Hindlimb muscle (tissue), 1 donor: ENCODE measurements around the gene ARID5B. TPM values are rescaled to one million over a fixed set of nuclear protein-coding genes. Genes with fewer than 3 reads are reported as not detected.
A peak's percentile ranks its signal among the peaks of the same experiment; 100 is the strongest.

Experiments used
- DNase-seq: peaks from one replicate; pipeline ENCODE4 v3.0.0-alpha.2; 2013
- polyA plus RNA-seq: library from polyadenylated mRNA; unstranded; fragments of 120-200 nt; gene quantifications from one replicate; pipeline ENCODE4 v1.2.1, GENCODE V29; 2013; ENCODE audit not compliant: insufficient read length

The ARID5B gene
- polyA plus RNA-seq, 1 donor, result 21.1 TPM

DNA sequence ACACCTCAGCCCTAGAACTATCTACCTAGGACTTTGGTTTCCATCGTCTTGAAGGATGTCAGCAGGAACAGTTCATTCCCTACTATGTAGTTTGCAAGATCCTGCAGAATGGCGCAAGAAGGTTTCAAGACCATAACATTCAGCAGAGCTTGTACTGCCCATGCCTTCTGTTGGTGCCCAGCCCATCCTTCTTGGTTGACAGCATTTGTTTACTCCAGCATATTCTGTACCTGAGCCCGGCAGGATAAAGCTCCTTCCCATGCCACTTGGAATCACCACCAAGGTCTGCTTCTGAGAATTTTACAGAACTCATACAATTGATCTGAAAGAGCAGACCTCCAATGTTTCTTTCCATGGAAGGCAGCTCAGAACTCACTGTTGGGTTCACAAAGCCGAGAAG is 150.8 kb downstream of the ARID5B start:
- DNase-seq, result no peak

DNA sequence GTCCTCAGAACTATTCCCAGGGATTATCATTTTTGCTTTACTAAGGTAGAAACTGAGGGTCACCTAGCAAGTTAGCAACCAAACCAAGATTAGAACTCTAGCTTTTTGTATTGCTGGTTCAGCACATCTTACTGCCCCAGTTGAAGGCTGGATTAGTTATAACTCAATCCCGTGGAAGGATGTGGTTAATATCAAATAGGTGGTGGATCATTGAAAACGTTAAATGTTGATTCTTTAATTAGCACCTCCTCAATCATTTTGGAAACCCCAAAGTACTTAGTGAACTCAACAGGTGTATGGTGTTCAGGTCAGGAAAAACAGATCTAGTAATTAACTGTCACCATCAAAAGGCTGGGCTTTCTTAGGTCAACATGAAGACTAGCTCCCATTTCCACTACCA is 152.4 kb downstream of the ARID5B start:
- no peak for DNase-seq

DNA sequence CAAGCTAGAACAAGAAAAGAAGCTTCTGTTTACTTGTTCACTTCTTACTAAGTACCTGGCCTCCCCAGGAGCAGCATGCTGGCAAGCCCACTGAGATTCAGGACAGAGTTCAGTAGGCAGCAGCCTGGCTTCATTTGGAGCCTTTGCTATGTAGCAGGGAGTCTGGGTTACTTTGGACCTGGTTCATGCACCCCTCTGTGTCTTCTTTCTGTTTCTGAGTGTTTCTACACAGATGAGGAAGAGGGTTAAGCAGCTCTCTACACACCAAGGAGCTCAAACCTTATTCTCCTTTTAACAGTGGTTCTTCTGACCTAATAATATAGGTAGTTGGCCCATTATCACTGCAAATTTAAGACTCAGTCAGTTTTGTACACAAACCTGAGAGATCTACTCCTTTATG is 152.9 kb downstream of the ARID5B start:
- DNase-seq, result no peak

DNA sequence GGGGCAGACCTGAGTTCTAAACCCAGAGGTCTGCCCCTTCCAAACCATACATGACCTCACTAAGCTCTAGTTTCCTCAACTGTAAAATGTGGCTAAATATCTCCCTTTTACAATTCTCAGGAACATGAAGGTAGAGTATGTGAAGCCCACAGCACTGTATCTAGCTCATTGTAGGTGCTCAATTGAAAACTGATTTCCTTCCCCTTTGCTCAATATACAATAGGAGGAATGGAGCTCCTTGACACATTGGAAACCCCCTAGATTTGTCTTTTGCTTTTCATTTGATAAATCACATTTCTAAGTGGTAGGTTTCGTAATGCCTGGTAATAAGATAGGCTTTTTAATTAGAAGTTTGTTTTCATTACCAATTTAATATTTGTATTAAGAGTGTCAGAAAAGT is 153.3 kb downstream of the ARID5B start:
- no peak for DNase-seq

DNA sequence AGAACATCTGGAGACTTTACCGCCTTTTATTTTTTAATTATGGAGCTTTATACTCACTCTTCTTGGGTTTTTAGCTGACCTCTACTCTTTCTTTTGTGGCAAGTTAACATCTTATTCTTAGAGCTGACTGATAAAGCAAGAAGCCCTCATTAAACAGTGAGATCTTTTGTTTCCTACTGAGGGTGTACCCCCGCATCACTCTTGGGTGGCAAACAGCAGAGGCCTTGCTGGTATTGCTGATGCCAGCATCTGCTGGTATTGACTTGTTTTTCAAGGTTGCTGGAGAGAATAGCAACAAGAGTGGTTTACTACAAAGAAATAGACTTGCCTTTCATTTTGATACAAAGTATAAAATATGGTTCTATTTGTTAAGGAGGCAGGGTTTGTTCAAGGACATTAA is 154.7 kb downstream of the ARID5B start:
- DNase-seq, result no peak

DNA sequence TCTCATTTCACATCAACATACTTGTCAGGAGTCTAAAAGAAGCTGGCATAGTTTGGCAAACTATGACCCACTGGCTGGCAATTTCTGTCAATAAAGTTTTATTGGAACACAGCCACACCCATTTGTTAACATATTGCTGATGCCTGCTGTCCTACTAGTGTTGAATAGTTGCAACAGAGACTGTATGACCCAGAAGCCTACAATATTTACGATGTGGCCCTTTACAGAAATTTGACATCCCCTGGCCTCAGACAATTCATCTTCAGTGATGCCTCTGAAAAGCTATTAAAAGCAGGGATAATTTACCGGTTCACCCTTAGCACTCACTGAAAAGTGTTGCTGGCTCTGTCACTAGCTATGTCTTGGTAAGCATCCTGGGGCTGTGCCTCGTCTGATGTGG is 155.2 kb downstream of the ARID5B start:
- no peak for DNase-seq

DNA sequence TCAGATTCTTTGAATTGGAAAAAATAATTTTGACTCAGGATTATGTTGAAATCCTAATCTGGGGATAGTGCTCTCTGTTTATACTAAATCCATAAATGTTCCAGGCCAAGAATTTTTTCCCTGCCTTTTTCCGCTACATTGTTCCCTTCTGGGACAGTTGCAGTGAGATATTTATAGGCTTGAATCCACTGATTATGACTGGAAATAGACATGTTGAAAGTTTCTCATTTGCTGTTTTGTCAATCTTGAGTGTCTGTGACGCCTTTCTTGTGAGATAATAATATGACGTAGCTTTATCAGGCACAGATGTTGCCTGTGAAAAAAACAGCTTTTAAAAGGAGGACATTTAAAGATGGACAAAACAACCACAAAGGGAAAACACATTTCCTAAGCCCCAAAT is 155.9 kb downstream of the ARID5B start:
- DNase-seq, result peak; percentile 73

DNA sequence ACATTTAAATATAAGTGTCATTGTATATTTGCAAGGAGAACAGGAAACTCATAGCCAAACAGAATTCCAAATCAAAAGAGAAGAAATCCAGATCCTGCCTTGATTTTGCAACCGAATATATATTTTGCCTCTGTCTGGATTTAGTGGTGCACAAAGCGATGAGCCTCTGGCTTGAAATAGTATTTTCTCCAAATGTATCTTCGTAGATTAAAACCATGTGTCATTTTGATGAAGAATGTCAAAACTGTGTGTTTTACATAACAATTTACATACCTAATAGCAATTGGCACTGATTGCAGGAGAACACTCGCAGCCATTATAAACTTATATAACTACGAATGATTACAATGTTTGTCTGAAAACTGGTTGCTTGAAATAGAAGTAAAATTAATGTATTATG is 156.4 kb downstream of the ARID5B start:
- no peak for DNase-seq

DNA sequence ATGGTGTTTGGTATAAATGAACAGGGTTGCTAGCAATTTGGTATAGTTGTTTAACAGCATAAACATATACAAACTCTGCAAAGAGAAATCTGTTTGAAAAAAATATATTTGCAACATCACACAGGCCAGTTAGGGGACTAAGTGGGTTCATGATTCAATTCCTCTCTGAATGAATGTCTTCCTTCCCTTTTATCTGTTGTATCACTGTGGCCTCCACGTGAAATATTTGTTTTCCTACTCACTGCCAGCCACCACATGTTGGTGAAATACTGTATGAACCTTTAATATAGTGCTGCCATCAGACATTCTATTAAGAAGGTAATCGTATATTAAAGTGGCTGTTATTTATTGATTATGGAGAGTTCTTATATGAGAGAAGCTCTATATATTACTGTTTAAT is 157.0 kb downstream of the ARID5B start:
- DNase-seq, result no peak

DNA sequence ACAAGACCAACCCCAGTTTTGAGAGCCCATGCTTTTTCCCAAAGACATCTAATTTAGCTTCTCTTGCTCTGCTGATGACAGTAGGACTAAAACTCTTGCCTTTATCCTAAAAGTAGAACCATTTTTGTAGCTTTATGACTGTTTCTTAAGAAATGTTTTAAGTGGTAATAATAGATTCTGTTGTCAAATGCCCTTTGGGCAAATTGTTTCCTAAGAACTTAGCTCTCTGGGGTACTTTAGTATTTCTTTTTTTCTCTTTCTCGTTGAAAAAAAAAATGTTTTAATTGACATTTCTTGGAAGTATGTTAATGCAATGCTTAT is 157.4 kb downstream of the ARID5B start:
- DNase-seq, result no peak

DNA sequence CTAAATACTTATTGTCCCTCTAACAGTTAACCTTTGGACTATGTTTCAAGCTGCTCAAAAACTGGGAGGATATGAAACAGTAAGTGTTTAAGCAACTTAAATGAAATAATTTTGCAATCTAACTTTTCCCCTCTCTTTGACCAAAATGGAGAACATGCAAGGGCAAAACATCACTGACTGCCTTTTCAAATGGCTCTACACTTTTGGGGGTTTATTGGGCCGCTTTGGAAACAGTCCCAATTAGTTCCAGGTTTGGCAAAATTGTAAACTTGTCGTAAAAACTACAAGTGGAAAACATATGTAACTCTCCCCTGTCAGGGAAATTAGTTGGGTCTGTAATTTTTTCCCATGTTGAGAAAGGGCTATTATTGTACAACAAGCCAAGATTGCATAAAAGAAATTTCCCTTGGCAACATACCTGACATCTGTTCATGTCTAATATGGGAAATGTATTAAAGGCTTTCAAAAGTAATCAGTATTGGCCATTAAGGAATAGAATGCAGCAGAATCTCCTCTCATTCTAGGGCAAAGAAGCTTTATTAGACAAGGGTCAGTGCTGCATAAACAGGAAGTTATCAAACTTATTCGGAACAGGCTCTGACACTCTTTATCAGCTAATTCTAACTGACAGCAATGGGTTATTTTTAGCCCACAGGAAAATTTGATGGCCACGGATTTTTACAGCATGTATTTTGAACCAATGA is 157.9 kb downstream of the ARID5B start:
- DNase-seq, result peak; percentile 68

DNA sequence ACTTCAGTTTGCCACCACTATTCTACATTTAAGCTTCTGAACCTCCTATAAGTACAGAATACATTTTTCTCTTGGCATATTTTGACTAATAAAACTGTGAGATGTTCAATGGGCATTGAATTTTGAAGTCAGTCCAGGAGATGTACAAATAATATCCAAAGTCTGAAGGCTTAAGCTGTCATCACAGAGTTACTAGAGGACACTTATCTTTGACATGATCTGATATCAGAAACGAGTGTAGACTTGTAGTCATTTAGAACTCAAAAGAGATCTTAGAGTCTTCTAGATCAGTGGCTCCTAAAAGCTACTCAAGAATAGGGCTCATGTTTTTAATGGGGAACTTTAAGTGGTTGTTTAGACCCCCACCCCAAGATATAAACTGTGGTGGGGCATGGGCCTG is 160.5 kb downstream of the ARID5B start:
- DNase-seq, result no peak

DNA sequence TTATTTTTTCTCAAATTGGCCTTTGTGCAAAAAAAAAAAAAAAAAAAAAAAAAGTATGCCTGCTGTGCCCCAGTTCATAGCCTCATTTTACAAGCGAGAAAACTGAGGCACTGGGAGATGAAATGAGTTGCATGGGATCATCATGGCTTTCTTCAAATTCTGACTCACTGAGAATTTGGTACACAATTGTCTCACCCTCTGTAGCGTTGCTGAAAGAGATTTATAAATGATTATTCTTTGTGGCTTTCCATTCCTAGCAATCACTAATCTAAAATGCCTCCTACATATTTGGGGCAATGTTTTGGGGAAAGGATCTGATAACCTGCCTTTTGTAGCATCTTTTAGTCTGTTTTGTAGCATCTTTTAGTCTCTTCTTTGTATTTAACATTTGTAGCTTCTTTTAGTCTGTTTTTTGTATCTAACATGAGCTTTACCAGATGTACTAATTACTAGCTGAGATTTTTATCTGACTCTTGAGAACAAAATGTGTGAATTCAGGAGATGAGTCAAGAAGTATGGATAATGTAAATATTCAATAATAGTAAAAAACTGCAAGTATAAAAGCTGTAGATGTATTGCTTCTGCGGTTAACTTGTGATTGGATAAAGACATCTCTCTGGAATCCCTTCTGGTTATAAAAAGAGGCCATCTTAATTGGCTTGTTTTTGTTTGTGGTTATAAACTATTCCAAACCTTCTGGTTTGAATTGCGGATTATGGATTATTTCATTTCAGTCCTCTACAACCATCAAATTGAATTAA is 161.4 kb downstream of the ARID5B start:
- no peak for DNase-seq

DNA sequence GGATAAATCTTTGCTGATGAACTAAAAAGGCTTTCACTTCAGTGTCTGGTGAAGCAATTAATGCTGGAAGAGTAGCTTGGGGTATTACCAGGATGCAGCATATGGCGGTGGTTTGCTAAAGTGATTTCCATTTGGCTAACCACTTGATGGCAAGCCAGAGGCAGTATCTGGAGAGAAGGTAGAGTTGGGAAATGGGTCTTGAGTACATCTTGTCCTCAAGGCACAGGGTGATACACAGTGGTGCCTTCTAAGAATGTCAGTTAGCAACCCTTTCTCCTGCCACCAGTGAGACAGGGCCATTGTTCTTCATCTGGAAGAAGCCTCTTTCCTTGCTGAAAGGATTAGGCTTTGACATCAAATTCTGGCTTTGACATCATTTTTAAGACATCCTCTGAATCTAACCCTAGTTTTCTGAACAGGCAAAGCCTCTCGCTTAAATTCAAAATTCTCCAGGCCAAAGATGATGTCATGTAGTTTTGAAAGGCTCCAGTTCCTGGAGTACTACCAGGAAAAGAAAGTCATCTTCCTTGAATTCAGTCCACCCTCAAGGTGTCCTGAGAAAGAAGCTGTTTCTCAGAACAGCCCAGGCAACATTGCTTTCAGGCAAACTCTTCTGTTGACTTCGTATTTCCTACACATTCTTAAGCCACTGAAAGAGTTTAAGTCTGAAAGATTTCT is 162.4 kb downstream of the ARID5B start:
- peak; percentile 74 for DNase-seq

DNA sequence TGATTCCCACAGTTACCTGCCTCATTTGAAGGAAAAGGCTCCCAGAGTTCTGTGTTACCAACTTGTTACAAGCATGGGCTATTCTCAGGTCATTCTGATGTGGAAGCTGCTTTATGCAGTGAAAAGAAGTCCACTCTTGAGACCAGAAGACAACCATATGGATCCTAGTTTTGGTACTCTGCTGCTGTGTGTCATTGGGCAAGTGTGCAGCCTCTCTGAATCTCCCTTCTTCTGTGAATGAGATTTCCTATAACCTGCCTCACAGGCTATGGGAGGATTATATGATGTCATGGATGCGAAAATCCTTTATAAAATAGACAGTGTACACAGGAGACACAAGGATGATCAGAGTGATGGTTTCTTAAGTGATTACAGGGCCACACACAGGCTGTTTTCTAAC is 166.1 kb downstream of the ARID5B start:
- no peak for DNase-seq

DNA sequence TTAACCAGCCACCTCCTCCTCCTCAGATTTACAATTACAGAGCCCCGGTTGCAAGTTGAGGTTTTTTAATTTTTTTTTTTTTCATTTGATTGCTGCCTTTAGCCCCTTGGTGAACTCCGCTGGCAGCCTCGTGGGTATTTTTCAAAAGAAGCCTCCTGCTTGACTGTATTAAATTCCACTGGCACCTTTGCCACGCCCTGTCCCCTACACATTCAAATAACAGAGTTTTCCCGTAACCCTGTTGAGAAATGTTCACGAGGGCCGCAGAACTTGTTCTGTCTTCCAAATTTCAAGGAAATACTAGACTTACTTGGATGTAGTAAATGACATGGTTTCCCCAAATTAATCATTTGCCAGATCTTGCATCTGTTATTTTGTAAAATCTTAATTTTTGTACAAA is 167.0 kb downstream of the ARID5B start:
- no peak for DNase-seq

DNA sequence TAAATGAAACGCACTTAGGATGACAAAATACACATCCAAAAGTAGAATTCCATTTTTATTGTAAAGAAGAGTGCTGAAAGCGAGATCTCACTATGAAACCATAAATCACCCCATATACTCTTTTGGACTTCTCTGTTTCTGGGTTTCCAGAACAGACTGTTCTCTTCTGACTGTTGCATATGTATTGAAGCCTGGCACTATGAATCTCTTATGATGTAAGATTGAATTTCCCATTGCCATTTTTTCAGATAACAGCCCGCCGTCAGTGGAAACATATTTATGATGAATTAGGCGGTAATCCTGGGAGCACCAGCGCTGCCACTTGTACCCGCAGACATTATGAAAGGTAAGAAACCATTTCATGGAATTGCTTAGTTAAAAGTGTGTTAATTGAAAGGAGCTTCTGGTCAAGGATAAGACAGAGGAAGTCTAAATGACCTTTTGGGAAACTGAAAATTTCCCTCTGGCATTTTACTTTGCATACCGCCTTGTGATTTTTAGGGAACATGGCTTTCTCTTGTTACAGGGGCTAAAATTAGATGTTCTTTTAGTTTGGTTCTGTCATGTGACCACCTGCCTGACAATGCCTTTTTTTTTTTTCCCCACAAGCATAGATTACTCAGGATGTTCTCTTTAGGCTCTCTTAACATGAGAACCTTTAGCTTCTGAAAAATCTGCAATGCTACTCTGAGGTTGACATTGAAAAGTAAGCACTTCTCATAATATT is 168.1 kb downstream of the ARID5B start:
- DNase-seq, result no peak

DNA sequence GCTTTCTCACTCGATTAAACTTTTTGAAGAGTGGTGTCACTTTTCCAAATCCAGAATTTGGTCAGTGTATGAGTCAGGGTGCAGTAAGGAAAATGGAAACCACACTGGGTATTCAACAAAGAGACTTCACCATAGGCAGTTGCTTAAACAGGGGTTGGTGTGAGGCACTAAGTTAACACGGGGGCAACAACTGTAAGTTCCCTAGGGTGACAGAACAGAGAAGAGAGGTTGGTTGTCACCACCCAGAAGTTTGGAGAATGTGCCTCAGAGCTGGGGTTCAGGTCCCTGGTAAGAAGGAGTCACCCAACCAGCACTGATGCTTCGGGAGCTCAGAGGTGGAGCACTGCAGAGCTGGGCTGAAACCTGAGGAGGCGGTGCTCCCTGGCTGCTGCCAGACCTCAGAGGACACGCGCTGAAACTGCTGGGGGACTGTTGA is 170.4 kb downstream of the ARID5B start:
- no peak for DNase-seq

DNA sequence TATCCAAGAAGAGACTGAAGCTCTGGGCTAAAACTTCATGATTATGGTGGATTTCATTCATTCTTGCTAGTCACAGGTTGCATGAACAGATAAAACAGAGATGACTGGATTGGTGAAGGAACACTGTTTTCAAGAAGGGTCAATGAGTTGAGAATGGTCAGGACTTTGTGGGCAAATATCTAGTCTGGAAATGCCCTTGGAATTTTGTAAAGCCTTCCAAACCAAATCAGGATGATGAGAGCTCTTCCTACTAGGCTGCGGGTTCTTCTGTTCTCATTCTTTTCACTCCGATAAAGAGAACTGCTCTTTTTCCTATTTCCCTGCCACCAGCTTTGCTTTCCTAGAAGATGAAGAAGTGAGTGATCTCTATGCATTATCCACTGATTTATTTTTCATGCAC is 171.4 kb downstream of the ARID5B start:
- DNase-seq, result no peak

DNA sequence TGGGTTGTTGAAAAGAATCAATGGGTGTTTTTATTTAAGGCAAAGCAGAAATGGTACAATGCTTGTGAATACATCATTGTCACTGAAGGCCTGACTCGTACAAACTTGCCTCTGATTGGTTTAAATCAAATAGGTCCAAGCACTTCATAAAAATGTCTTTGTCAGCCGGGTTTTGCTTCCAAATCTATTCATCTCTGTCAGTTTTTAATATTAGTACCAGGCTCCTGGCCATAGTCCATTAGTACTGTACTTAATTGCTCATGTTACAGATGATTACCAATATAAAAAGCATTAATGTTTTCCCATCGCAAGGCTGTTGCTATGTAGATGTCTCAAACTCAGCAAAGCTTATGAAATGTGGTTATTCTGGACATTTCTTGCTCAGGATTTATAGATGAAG is 171.9 kb downstream of the ARID5B start:
- DNase-seq, result no peak

DNA sequence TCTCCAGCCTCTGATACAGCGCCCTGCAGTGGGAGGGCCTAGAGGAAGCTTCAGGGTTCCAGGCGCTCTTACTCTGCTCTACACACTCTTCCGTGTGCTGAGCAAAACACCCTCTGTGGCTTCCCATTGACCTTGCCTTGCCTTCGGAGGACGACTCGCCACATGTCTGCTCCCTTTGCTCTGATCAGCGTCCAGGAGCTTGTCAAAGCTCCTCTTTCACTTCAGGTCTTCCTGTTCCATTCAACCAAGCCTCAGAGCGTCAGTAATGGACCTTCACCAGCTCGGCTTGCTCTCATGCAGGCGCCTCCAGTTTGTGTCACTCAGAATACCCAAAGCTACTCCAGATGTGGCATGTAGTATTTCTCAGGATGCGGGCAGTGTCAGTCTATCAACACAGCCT is 173.9 kb downstream of the ARID5B start:
- DNase-seq, result no peak

DNA sequence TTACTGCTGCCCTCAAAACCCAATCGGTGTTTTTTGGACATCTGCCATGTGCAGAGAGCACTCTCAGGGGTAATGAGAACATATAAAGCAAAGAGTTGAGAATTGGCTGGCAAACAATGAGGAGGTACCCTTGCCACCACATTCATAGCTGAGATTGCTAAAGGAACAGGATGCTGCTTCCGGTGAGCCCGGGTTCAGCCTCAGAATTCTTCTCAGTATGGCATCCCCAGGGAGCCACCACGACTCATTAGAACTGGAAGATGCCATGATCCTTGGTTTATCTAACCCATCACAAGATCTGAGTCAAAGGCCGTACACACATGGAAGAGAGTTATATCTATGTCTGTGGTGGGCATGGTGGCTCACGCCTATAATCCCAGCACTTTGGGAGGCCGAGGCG is 174.4 kb downstream of the ARID5B start:
- DNase-seq, result no peak

DNA sequence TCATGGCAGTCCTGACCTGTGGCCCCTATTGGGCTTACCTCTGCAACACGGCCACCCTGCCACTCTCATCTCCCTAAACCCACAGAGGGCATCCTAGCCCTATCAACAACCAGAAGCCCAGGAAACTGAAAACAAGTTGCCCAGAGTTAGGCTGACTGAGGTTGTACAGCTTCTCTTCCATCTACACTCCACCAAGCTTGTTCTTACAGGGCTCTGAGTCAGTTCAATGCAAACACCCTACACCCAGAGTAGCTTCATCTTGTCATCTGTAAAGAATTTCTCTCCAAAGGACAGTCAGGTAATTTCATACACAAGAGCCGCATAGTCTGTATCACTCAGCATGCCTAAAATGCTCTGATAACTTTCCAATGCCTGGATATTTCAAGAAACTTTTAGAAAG is 175.4 kb downstream of the ARID5B start:
- DNase-seq, result no peak
